ENCODE measurements around the gene SORT1. TPM values are rescaled to one million over a fixed set of nuclear protein-coding genes. Genes with fewer than 3 reads are reported as not detected.

SORT1 gene
- total RNA-seq, 1 experiment from 2014 or later: 13.3 TPM

DNA sequence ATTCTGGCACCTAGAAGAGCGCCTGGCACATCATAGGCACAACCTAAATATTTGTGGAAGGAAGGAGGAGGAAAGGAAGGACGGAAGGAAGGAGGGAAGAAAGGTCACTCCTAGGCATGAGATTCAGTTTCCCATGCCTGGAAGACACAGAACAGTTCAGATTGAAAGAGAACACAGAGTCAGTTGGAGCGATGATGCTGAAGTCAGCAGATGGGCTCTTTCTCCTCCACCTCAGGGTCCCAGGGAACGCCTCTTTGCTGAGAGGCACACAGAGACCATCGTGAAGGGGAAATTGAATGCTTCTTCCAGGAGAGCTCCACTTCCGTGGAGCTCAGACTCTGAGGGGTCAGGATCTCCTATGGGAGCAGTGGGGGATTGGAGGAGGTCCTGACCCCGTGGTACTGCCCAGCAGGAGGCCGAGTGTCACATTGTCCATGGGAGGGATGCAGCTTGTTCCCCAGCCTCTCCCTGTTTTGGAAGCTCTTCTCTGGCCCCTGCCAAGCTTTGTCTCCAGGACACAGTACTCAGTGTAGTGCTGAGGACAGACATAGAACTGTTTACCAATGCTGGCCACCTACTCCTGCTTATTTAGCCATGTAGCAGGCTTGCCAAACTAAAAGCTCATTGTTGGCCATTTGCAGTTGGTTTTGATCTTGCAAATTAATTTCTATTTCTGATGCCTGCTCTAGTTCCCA is 93.3 kb downstream of the SORT1 start:
- Mint-ChIP-seq H3K4me1 (ENCODE audit: insufficient read depth, unreplicated experiment) (peaks cover 4% of the 10 kb centered on the region), H3K27ac (ENCODE audit: low read depth, unreplicated experiment) (no peak overlapping the region), H3K9me3 (ENCODE audit: unreplicated experiment) (no peaks in the 10 kb centered on the region), H3K36me3 (ENCODE audit: insufficient read depth, unreplicated experiment) (no peaks in the 10 kb centered on the region), H3K4me3 (ENCODE audit: unreplicated experiment) (no peak overlapping the region), H3K27me3 (ENCODE audit: insufficient read depth, unreplicated experiment) (no peaks in the 10 kb centered on the region)
- no peak for DNase-seq (ENCODE audit: unreplicated experiment)
- TF ChIP-seq, protein P1, sequence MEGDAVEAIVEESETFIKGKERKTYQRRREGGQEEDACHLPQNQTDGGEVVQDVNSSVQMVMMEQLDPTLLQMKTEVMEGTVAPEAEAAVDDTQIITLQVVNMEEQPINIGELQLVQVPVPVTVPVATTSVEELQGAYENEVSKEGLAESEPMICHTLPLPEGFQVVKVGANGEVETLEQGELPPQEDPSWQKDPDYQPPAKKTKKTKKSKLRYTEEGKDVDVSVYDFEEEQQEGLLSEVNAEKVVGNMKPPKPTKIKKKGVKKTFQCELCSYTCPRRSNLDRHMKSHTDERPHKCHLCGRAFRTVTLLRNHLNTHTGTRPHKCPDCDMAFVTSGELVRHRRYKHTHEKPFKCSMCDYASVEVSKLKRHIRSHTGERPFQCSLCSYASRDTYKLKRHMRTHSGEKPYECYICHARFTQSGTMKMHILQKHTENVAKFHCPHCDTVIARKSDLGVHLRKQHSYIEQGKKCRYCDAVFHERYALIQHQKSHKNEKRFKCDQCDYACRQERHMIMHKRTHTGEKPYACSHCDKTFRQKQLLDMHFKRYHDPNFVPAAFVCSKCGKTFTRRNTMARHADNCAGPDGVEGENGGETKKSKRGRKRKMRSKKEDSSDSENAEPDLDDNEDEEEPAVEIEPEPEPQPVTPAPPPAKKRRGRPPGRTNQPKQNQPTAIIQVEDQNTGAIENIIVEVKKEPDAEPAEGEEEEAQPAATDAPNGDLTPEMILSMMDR (IDR thresholded peaks at IDR 0.05; ENCODE audit: unreplicated experiment): no peak
- intact Hi-C loops (cut with micrococcal nuclease): no loop called here
- ChIA-PET POLR2A (interaction anchor here (0.6 kb wide), 2 partner anchors 17 to 35 kb away, joined by 3 to 4 read pairs; no protein-coding TSS in a partner anchor), CTCF (interaction anchor here (1.2 to 1.9 kb wide), 2 partner anchors 11 to 28 kb away, joined by 4 to 7 read pairs; no protein-coding TSS in a partner anchor)
- no TSS peak for BruUV-seq (replicated peaks)

GRCh38 chr1:109301874-109302273 is 95.8 kb downstream of the SORT1 start:
- ChIA-PET CTCF (interaction anchor here (1.5 kb wide), 1 partner anchor 24 kb away, joined by 3 read pairs; no protein-coding TSS in a partner anchor), POLR2A (no interaction called here)
- no TSS peak for BruUV-seq (replicated peaks)
- intact Hi-C loops (cut with micrococcal nuclease): no loop called here
- TF ChIP-seq, protein P1 (IDR thresholded peaks at IDR 0.05; ENCODE audit: unreplicated experiment): no peak
- Mint-ChIP-seq H3K4me1 (ENCODE audit: insufficient read depth, unreplicated experiment) (peaks cover 17% of the 10 kb centered on the region), H3K27me3 (ENCODE audit: insufficient read depth, unreplicated experiment) (no peaks in the 10 kb centered on the region), H3K36me3 (ENCODE audit: insufficient read depth, unreplicated experiment) (no peaks in the 10 kb centered on the region), H3K9me3 (ENCODE audit: unreplicated experiment) (no peaks in the 10 kb centered on the region), H3K27ac (ENCODE audit: low read depth, unreplicated experiment) (no peak overlapping the region), H3K4me3 (ENCODE audit: unreplicated experiment) (no peak overlapping the region)
- DNase-seq (ENCODE audit: unreplicated experiment): no peak

DNA sequence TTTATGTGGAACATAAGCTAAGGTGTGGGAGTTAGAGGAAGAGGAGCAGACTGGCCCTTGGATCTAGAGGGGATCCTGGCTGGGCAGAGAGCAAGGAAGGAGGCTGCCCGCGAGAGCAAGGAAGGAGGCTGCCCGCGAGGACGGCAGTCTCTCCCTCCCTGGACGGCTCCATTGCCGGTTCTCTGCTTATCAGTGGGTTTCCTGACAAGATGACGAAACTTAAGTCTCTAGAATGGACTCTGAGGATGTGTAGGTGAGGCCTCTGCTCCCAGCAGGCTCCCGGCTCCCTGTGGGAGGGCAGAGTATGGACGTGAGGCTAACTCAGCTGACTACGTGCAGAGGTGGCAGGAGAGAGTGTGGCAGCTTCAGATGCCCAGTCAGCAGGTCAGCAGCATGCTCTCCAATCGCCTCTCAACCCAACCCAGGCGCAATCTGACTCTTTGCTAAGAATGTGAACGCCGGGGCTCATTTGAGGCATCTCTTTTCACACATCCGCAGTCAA is 97.0 kb downstream of the SORT1 start:
- CTCF ChIA-PET: interaction anchor here (0.6 kb wide), 1 partner anchor 88 kb away, joined by 3 read pairs; no protein-coding TSS in a partner anchor
- Mint-ChIP-seq H3K27me3 (ENCODE audit: insufficient read depth, unreplicated experiment) (no peaks in the 10 kb centered on the region), H3K36me3 (ENCODE audit: insufficient read depth, unreplicated experiment) (no peaks in the 10 kb centered on the region), H3K9me3 (ENCODE audit: unreplicated experiment) (no peaks in the 10 kb centered on the region), H3K4me1 (ENCODE audit: insufficient read depth, unreplicated experiment) (peaks cover 17% of the 10 kb centered on the region), H3K27ac (ENCODE audit: low read depth, unreplicated experiment) (no peak overlapping the region), H3K4me3 (ENCODE audit: unreplicated experiment) (no peak overlapping the region)
- no peak for DNase-seq (ENCODE audit: unreplicated experiment)
- POLR2A ChIA-PET: no interaction called here
- TF ChIP-seq, protein P1 (IDR thresholded peaks at IDR 0.05; ENCODE audit: unreplicated experiment): no peak
- no TSS peak for BruUV-seq (replicated peaks)
- intact Hi-C loops (cut with micrococcal nuclease): no loop called here

- peaks cover 17% of the 10 kb centered on the region for H3K4me1 Mint-ChIP-seq (ENCODE audit: insufficient read depth, unreplicated experiment)
- H3K4me3 Mint-ChIP-seq (ENCODE audit: unreplicated experiment): no peak overlapping the region
- ChIA-PET POLR2A (interaction anchor here (0.9 kb wide), 1 partner anchor 92 kb away, joined by 3 read pairs; no protein-coding TSS in a partner anchor), CTCF (interaction anchor here (0.6 to 0.8 kb wide), 4 partner anchors 9 to 89 kb away, joined by 3 to 5 read pairs (median 3); no protein-coding TSS in a partner anchor)
- no peaks in the 10 kb centered on the region for H3K27me3 Mint-ChIP-seq (ENCODE audit: insufficient read depth, unreplicated experiment)
- peak overlapping the region; percentile 75 for H3K27ac Mint-ChIP-seq (ENCODE audit: low read depth, unreplicated experiment)
- DNase-seq (ENCODE audit: unreplicated experiment): no peak
- no TSS peak for BruUV-seq (replicated peaks)
- no peaks in the 10 kb centered on the region for H3K36me3 Mint-ChIP-seq (ENCODE audit: insufficient read depth, unreplicated experiment)
- TF ChIP-seq, protein P1 (IDR thresholded peaks at IDR 0.05; ENCODE audit: unreplicated experiment): no peak
- intact Hi-C loops (cut with micrococcal nuclease): no loop called here
- no peaks in the 10 kb centered on the region for H3K9me3 Mint-ChIP-seq (ENCODE audit: unreplicated experiment)
Observed at GRCh38 chr1:109299558-109300343, 98.0 kb downstream of the SORT1 start.
